ENCODE data around the gene ZBTB33.

GRCh38 chrX:120291211-120291610, 40.6 kb downstream of the ZBTB33 start:
- TF ChIP-seq CTCF (conservative IDR thresholded peaks at IDR 0.05; ENCODE audit: low read depth in 2 of 2) (no peak), EZH2phosphoT487 (IDR thresholded peaks at IDR 0.05; ENCODE audit: unreplicated experiment) (no peak), JUNB (IDR thresholded peaks at IDR 0.05; ENCODE audit: unreplicated experiment) (no peak), EZH2 (IDR thresholded peaks at IDR 0.05; ENCODE audit: low read depth, unreplicated experiment) (no peak), REST (IDR thresholded peaks at IDR 0.05; ENCODE audit: unreplicated experiment) (no peak), POLR2AphosphoS5 (IDR thresholded peaks at IDR 0.05; ENCODE audit: low read depth) (no peak), ETS1 (IDR thresholded peaks at IDR 0.05) (no peak)

Data from GM23338 (cell line).